Prostate gland (tissue), 2 donors: ENCODE data around the gene OTUD5.

Experiments used
- CTCF ChIP-seq, 4 experiments: fragments of 200-600 bp in 2 of 4; fragments of 450-650 bp in 2 of 4; sonication (generic) in 2 of 4; IDR thresholded peaks; 1 replicate in 3 of 4; 2 replicates in 1 of 4; pipeline ENCODE4 v1.5.1; 2016 to 2019; ENCODE audit warnings: antibody characterized with exemption in 4 of 4, mild to moderate bottlenecking in 2 of 4, moderate library complexity in 2 of 4
- POLR2A ChIP-seq: fragments of 450-650 bp; IDR thresholded peaks from one replicate; pipeline ENCODE4 v1.6.1; 2016; ENCODE audit warnings: antibody characterized with exemption, mild to moderate bottlenecking
- POLR2AphosphoS5 ChIP-seq: sonication (generic); formaldehyde crosslinking; IDR thresholded peaks from one replicate; pipeline ENCODE4 v1.6.1; 2017; ENCODE audit warnings: antibody characterized with exemption

GRCh38 chrX:48945517-48946348 is 11.7 kb downstream of the OTUD5 start:
- TF ChIP-seq CTCF (IDR thresholded peaks at IDR 0.05) (peak in 3 of 4 experiments; percentile 35 to 44 (median 44)), POLR2A (no peak), POLR2AphosphoS5 (no peak)
